Measurements from ENCODE around the gene CAMKK1.
"Not testable (repeated sequence)": the region's sequence is repeated elsewhere in the genome, so short reads cannot be mapped to it uniquely, and the experiment has no call there.

Gene CAMKK1

GRCh38 chr17:3848229-3848835 lies 44.5 kb downstream of the CAMKK1 start:
- in situ Hi-C loops (cut with MboI; ENCODE audit: low sequenced_read_pairs) = no loop called here

- in situ Hi-C loops (cut with MboI; ENCODE audit: low sequenced_read_pairs) = no loop called here
Measured at GRCh38 chr17:3847165-3847670, 45.6 kb downstream of the CAMKK1 start.

- in situ Hi-C loops (cut with MboI; ENCODE audit: low sequenced_read_pairs) = no loop called here
Measured at GRCh38 chr17:3846437-3847164, 46.3 kb downstream of the CAMKK1 start.

- in situ Hi-C loops (cut with MboI; ENCODE audit: low sequenced_read_pairs) = no loop called here
Measured at GRCh38 chr17:3845621-3846436, 47.0 kb downstream of the CAMKK1 start, which contains the start of gene NCBP3. Gene NCBP3 (minus strand): TSS chr17:3846246. CDS start chr17:3846223, 23 bp downstream.

- in situ Hi-C loops (cut with MboI; ENCODE audit: low sequenced_read_pairs) = no loop called here
Measured at GRCh38 chr17:3845291-3845620, 47.6 kb downstream of the CAMKK1 start.

- in situ Hi-C loops (cut with MboI; ENCODE audit: low sequenced_read_pairs) = not testable (repeated sequence)
Measured at GRCh38 chr17:3844556-3844955, 48.3 kb downstream of the CAMKK1 start.

- in situ Hi-C loops (cut with MboI; ENCODE audit: low sequenced_read_pairs) = no loop called here
Measured at GRCh38 chr17:3843935-3844516, 48.8 kb downstream of the CAMKK1 start.

GRCh38 chr17:3838206-3838605 lies 54.6 kb downstream of the CAMKK1 start:
- in situ Hi-C loops (cut with MboI; ENCODE audit: low sequenced_read_pairs) = no loop called here

GRCh38 chr17:3836551-3836950 lies 56.3 kb downstream of the CAMKK1 start:
- in situ Hi-C loops (cut with MboI; ENCODE audit: low sequenced_read_pairs) = no loop called here

- in situ Hi-C loops (cut with MboI; ENCODE audit: low sequenced_read_pairs) = no loop called here
Measured at GRCh38 chr17:3835410-3836229, 57.2 kb downstream of the CAMKK1 start.

GRCh38 chr17:3834811-3835210 lies 58.0 kb downstream of the CAMKK1 start:
- in situ Hi-C loops (cut with MboI; ENCODE audit: low sequenced_read_pairs) = no loop called here

- in situ Hi-C loops (cut with MboI; ENCODE audit: low sequenced_read_pairs) = no loop called here
Measured at GRCh38 chr17:3828852-3829232, 64.0 kb downstream of the CAMKK1 start.

- in situ Hi-C loops (cut with MboI; ENCODE audit: low sequenced_read_pairs) = no loop called here
Measured at GRCh38 chr17:3828151-3828851, 64.6 kb downstream of the CAMKK1 start.

GRCh38 chr17:3827124-3827773 lies 65.6 kb downstream of the CAMKK1 start:
- in situ Hi-C loops (cut with MboI; ENCODE audit: low sequenced_read_pairs) = no loop called here

- in situ Hi-C loops (cut with MboI; ENCODE audit: low sequenced_read_pairs) = no loop called here
Measured at GRCh38 chr17:3826191-3826590, 66.7 kb downstream of the CAMKK1 start.

- in situ Hi-C loops (cut with MboI; ENCODE audit: low sequenced_read_pairs) = no loop called here
Measured at GRCh38 chr17:3821101-3821500, 71.8 kb downstream of the CAMKK1 start.

GRCh38 chr17:3818786-3819185 lies 74.1 kb downstream of the CAMKK1 start:
- in situ Hi-C loops (cut with MboI; ENCODE audit: low sequenced_read_pairs) = no loop called here

GRCh38 chr17:3817851-3818605 lies 74.8 kb downstream of the CAMKK1 start:
- in situ Hi-C loops (cut with MboI; ENCODE audit: low sequenced_read_pairs) = no loop called here

GRCh38 chr17:3815925-3816324 lies 76.9 kb downstream of the CAMKK1 start:
- in situ Hi-C loops (cut with MboI; ENCODE audit: low sequenced_read_pairs) = no loop called here

All from HL-60/S4 treated with phorbol 12-myristate 13-acetate at 8.2 ng/mL for 4 days and 3 days (cell line).